Glomerular visceral epithelial cell (primary cell): ENCODE data around the gene SIGLEC8.

ENCODE experiments used
- DNase-seq: peaks from one replicate; pipeline ENCODE4 v3.0.0-alpha.2; 2016; ENCODE audit errors: extremely low spot score

The SIGLEC8 gene

GRCh38 chr19:51402117-51402516 lies 56.1 kb downstream of the SIGLEC8 start:
- DNase-seq = no peak
